Forelimb muscle (tissue), 1 donor: ENCODE measurements around the gene FAM76A. TPM values are rescaled to one million over a fixed set of nuclear protein-coding genes. Genes with fewer than 3 reads are reported as not detected.
"Not testable (repeated sequence)": the region's sequence is repeated elsewhere in the genome, so short reads cannot be mapped to it uniquely, and the experiment has no call there.

Experiments used
- DNase-seq: peaks from one replicate; pipeline ENCODE4 v3.0.0-alpha.2; 2013; ENCODE audit warnings: low read depth
- polyA plus RNA-seq: library from polyadenylated mRNA; unstranded; fragments of 120-200 nt; gene quantifications from one replicate; pipeline ENCODE4 v1.2.1, GENCODE V29; 2013; ENCODE audit not compliant: insufficient read length

Gene FAM76A
- polyA plus RNA-seq: 20.0 TPM

- DNase-seq: peak; percentile 99
These were observed at the start of gene FAM76A for GRCh38 chr1:27725374-27726172. FAM76A (plus strand) TSS chr1:27725961; CDS start chr1:27726081, 120 bp downstream.

- no peak for DNase-seq
These were observed 49.4 kb upstream of the FAM76A start for GRCh38 chr1:27676410-27676809.

DNA sequence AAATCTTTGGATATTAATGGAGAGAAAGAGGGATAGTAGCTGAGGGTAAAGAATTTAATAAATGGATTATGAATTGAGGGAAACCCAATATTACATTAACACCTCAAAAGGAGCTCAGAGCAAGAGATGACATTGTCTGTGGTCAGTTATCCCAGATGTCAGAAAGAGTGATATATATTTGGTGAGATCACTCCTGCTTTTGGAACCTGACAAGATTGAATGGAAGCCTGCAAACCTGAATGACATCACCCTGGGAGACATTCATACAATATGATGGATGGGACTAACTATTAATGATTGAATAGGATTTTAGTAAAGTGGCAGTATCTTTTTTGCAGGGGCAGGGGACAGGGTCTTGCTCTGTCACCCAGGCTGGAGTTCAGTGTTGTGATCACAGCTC lies 47.0 kb upstream of the FAM76A start:
- DNase-seq: no peak

DNA sequence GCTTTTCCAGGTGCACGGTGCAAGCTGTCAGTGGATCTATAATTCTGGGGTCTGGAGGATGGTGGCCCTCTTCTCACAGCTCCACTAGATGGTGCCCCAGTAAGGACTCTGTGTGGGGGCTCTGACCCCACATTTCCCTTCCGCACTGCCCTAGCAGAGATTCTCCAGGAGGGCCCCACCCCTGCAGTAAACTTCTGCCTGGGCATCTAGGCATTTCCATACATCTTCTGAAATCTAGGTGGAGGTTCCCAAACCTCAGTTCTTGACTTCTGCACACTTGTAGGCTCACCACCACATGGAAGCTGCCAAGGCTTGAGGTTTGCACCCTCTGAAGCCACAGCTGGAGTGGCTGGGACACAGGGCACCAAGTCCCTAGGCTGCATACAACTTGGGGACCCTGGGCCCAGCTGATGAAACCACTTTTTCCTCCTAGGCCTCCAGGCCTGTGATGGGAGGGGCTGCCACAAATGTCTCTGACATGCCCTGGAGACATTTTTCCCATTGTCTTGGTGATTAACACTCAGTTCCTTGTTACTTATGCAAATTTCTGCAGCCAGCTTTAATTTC lies 45.5 kb upstream of the FAM76A start:
- not testable (repeated sequence) for DNase-seq

DNA sequence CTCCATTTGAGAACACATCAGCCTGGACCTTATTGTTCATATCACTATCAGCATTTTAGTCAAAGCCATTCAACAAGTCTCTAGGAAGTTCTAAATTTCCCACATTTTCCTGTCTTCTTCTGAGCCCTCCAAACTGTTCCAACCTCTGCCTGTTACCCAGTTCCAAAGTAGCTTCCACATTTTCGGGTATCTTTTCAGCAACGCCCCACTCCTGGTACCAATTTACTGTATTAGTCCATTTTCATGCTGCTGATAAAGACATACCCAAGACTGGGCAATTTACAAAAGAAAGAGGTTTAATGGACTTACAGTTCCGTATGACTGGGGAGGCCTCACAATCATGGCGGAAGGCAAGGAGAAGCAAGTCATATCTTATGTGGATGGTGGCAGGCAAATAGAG lies 44.2 kb upstream of the FAM76A start:
- not testable (repeated sequence) for DNase-seq

DNA sequence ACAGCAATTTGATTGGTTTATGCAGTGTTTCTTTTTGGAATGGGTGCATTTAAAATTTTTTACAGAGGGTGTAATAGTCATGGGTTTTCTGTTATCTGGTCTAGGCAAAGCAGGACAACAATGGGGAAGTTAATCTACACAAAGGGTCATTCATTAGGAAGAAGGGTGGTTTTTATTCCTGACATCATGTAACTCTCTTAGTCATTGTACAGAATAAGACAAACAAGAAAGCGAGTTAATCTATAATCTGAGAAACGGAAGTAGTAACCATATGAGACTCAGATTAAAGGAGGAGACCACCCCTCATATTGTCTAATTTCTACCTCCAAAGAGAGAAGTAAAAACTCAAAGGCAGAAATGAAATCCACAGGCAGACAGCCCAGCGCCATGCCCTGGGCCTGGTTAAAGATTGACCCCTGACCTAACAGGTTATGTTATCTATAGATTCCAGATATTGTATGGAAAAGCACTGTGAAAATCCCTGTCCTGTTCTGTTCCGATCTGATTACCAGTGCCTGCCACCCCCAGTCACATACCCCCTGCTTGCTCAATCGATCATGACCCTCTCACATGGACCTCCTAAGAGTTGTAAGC lies 43.3 kb upstream of the FAM76A start:
- no peak for DNase-seq

- no peak for DNase-seq
These were observed 41.6 kb upstream of the FAM76A start for GRCh38 chr1:27684176-27684575.

DNA sequence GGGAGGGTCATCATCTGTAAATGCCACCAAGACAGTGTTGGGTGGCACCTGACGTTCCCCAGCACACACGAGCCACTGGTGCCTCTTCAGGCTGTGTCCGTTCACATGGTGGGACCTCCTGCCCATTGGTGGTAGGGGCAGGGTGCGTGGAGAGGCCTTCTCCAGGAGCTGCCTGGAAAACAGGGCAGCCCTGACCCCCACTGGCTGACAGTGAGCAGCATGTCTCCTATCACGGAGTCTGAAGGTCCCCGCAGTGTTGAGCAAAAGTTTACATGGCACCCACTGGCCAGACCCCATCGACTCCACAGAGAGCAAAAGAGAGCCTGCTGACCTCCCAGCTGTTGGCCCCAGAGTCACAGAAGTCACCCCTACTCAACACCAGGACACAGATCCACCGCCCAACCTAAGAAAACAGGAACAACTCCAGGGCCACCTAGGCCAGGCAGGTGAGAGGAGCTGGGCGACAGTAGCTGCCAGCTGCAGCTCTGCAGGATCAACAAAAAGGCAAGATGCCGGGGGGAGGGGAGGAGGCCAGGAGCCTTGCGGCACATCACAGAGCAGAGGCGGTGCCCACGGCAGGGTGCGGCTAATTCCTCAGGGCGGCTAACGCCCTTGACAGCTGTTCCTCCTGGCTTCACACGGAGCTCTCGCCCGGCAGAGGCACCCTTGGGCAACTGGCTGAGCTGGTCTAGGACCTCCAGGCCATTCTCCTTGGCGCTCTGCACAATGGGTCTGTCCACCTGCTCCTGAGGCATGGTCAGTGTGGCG lies 39.4 kb upstream of the FAM76A start:
- no peak for DNase-seq

GRCh38 chr1:27687906-27688305 lies 37.9 kb upstream of the FAM76A start:
- DNase-seq: no peak

DNA sequence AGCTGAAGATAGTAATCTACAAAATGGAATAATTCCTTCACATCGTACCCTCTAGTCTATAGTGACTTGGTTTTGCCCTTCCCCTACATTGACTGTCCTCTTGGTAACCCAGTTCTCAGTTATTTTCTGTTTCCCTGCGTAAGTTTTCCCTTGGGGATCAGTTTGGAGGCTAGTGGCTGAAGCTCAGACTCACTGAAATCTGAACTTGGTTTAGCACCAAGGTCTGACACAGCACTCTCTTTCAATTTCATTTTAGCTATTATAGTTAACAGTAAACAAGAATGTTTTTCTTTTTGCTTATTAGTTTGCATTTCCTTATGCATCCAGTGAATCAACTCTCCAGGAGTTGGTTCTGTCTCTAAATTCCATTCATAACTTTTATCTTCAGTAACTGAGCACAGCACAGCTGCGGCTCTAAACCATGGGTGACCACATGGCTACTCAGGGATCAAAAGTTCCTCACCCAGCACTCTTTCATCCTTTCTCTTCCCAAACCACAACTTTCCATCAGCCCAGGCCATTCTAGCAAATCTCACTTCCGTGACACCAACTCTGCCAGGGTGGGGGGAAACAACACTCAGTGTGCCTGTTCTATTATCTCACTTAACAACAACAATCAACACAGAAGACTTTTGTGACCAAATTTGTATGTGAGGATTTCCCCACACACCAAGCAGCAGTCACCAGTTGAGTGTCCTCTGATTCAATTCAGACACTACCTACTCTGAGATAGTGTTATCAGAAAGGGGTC lies 36.2 kb upstream of the FAM76A start:
- DNase-seq: peak; percentile 29

DNA sequence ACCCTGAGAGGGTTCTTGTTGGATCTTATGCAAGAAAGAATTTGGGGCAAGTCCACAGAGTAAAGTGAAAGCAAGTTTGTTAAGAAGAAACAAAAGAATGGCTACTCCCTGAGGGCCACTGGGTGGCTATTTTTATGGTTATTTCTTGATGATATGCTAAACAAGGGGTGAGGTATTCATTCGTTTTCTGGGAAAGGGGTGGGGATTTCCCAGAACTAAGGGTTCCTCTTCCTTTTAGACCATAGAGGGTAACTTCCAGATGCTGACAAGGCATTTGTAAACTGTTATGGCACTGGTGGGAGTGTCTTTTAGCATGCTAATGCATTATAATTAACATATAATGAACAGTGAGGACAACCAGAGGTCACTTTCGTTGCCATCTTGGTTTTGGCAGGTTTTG lies 35.6 kb upstream of the FAM76A start:
- DNase-seq: no peak

- not testable (repeated sequence) for DNase-seq
These were observed 28.9 kb upstream of the FAM76A start for GRCh38 chr1:27696835-27697234.

DNA sequence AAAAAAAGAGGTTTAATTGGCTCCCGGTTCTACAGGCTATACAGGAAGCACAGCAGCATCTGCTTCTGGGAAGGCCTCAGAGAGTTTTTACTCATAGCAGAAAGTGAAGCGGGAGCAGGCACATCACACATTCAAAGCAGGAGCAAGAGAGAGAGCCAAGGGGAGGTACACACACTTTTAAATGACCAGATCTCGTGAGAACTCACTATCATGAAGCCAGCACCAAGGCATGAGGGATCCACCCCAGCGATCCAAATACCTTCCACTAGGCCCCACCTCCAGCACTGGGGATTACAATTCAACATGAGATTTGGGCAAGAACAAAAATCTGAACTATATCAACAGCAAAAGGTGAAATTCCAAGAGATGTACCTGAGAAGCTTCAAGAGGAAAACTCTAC lies 20.8 kb upstream of the FAM76A start:
- no peak for DNase-seq

DNA sequence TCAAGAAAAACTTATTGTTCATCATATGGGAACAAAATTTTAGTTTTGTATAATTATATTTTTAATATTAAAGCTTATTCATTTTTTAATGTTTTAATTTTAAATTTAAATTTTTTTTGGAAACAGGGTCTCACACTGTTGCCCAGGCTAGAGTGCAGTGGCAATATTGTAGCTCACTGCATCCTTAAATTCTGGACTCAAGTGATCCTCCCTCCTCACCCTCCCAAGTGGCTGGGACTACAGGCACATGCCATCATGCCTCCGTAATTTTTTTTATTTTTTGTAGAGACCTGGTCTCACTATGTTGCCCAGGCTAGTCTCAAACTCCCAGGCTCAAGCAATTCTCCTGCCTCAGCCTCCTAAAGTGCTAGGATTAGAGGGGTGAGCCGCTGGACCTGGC lies 20.2 kb upstream of the FAM76A start:
- no peak for DNase-seq

DNA sequence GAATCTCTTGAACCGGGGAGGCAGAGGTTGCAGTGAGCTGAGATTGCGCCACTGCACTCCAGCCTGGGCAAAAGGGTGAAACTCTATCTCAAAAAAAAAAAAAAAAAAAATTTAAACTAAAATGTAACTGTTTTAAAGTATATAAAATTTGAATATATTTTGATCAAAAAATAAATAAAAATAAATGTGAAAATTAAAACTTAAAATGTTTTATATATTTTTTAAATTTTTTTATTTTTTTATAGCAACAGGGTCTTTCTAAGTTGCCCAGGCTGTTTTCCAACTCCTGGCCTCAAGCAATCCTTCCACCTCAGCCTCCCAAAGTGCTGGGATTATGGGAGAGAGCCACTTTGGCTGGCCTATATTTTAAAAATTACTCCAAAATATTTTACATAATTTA lies 15.2 kb upstream of the FAM76A start:
- no peak for DNase-seq

DNA sequence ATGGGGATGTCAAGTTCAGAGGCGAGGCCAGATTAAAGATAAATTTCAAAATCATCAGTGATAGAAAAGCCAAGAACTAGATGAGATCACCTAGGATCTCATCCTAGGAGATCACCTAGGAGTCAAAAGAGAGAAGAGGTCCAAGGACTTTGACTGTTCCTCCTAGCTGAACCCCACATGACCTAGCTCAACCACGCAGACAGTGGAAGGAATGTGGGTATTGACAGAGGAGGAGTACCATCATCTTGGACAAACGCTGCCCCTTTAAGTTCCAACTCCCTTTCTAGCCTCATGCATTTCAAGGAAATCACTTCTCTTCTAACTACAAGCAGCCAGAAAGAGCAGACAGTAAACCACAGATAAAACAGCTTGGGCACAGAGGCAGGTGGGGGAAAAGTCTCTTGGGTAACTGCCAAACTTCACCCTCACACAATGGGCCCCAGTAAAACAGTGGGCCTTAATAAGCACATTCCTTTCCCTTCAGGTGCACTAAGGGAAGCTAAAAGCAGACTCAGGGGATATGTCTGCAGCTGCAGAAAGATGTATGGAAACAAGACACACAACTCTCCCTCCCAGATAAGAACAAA lies 12.5 kb upstream of the FAM76A start:
- no peak for DNase-seq

- no peak for DNase-seq
These were observed 11.8 kb upstream of the FAM76A start for GRCh38 chr1:27713869-27714513.

DNA sequence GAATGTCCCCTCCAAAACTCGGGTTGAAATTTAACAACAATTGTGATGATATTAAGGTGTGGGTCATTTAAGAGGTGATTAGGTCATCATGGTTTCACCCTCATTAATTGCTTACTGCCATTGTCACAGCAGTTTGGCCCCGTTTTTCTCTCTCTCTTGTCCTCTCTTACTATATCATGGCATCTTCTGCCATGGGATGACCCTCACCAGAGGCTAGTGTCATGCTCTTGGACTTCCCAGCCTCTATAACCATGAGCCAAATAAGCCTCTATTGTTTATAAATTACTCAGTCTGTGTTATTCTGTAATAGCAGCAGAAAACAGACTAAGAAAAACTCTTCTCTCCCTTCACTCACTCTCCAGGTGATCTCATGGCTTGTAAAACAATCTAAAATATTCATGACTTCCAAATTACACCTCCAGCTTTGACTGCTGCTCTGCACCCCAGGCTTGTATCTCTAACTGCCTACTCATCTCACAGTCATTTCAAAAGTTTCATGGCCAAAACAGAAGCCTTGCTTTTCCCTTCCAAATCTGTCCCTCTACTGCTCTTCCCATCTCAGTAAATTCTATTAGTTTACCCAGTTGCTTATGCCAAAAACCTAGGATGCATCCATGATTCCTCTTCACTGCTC lies 9.4 kb upstream of the FAM76A start:
- DNase-seq: no peak

DNA sequence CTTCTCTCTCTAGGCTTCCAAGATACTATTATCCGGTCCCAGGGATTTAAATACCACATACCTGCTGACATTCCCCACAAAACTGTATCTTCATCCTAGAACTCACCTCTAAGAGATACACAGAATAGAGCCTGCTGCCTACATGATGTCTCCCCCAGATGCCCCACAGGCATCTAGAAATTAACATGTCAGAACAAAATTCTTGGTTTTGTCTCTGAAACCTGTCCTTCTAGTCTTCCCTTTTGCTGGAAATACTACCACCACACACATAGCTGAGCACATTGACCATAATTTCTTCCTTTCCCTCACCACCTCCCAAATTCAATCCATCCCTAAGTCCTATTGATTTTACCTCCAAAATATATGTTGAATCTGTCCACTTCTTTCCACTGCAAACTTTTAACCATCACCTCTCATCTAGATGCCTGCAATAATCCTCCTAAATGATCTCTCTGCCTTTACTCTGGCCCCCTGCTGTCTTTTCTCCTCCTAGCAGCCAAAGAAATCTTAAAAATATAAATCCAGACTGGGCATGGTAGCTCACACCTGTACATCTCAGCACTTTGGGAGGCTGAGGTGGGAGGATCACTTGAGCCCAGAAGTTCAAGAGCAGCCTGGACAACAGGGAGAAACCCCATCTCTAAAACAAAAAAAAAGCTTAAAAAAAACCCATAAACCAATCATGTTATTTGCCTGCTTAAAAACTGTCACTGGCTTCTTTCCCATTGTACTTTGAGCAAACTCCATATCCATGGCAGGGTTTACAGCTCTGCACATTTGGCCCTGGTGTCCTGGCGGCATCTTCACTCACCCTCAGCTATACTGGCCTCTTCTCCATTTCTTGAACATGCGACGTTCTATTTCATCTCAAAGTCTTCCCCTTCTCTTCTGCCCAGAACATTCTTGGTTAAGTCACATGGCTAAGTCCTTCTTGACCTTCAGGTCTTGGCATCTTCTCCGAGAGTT lies 6.2 kb upstream of the FAM76A start:
- DNase-seq: no peak
